Glutamatergic neuron (in vitro differentiated cells): ENCODE measurements around the gene HSPD1. TPM values are rescaled to one million over a fixed set of nuclear protein-coding genes. Genes with fewer than 3 reads are reported as not detected.

ENCODE experiments used
- DNase-seq: peaks from one replicate; pipeline ENCODE4 v3.0.0; 2022
- H3K27ac Mint-ChIP-seq: one replicate; pipeline ENCODE4 v1.8.0; 2020; ENCODE audit warnings: mild to moderate bottlenecking, mixed read lengths, inconsistent platforms; ENCODE audit not compliant: unreplicated experiment
- H3K27me3 Mint-ChIP-seq: one replicate; pipeline ENCODE4 v1.8.0; 2020; ENCODE audit warnings: mild to moderate bottlenecking, moderate library complexity, mixed read lengths, inconsistent platforms; ENCODE audit not compliant: unreplicated experiment
- H3K36me3 Mint-ChIP-seq: one replicate; pipeline ENCODE4 v1.8.0; 2020; ENCODE audit warnings: mild to moderate bottlenecking, mixed read lengths, inconsistent platforms; ENCODE audit not compliant: unreplicated experiment
- H3K4me1 Mint-ChIP-seq: one replicate; pipeline ENCODE4 v1.8.0; 2020; ENCODE audit warnings: mild to moderate bottlenecking, low read depth, mixed read lengths, inconsistent platforms; ENCODE audit not compliant: unreplicated experiment
- H3K4me3 Mint-ChIP-seq: one replicate; pipeline ENCODE4 v1.8.0; 2020; ENCODE audit warnings: mild to moderate bottlenecking, mixed read lengths, inconsistent platforms; ENCODE audit not compliant: unreplicated experiment
- H3K9me3 Mint-ChIP-seq: one replicate; pipeline ENCODE4 v1.8.0; 2020; ENCODE audit warnings: mild to moderate bottlenecking, moderate library complexity, mixed read lengths, inconsistent platforms; ENCODE audit not compliant: unreplicated experiment
- CTCF ChIP-seq: fragments of 200-600 bp; sonication (generic); IDR thresholded peaks from one replicate; pipeline ENCODE4 v1.5.0; 2021; ENCODE audit not compliant: partially characterized antibody, unreplicated experiment
- total RNA-seq: library from RNA; stranded (reverse); fragmentation: NEBNext Ultra II Directional; extraction: Animal tissue kit (Norgen Biotek cat#: 25700); gene quantifications from one replicate; pipeline ENCODE4 v1.2.1, GENCODE V29; 2021; ENCODE audit not compliant: unreplicated experiment

HSPD1 gene
- total RNA-seq, 1 donor from 2014 or later = 187 TPM

- peaks cover 13% of the 10 kb centered on the region for H3K4me1 Mint-ChIP-seq
- peak overlapping the region; percentile 99 for H3K27ac Mint-ChIP-seq
- peak overlapping the region; percentile 98 for H3K4me3 Mint-ChIP-seq
- peaks cover 9% of the 10 kb centered on the region for H3K27me3 Mint-ChIP-seq
- no peak for DNase-seq
- no peaks in the 10 kb centered on the region for H3K36me3 Mint-ChIP-seq
- no peak for TF ChIP-seq CTCF
- H3K9me3 Mint-ChIP-seq = peaks cover 11% of the 10 kb centered on the region
Measured at GRCh38 chr2:197515315-197515738, 15.7 kb upstream of the HSPD1 start.

- Mint-ChIP-seq H3K36me3 (no peaks in the 10 kb centered on the region), H3K4me3 (peak overlapping the region; percentile 98), H3K27me3 (peaks cover 9% of the 10 kb centered on the region), H3K9me3 (peaks cover 11% of the 10 kb centered on the region), H3K27ac (peak overlapping the region; percentile 99), H3K4me1 (peaks cover 13% of the 10 kb centered on the region)
- no peak for DNase-seq
- no peak for TF ChIP-seq CTCF
Measured at GRCh38 chr2:197514754-197515153, 15.1 kb upstream of the HSPD1 start.

GRCh38 chr2:197513915-197514314, 14.3 kb upstream of the HSPD1 start:
- Mint-ChIP-seq H3K4me3 (no peak overlapping the region), H3K4me1 (peaks cover 13% of the 10 kb centered on the region), H3K27me3 (peaks cover 9% of the 10 kb centered on the region), H3K27ac (no peak overlapping the region), H3K9me3 (peaks cover 11% of the 10 kb centered on the region), H3K36me3 (no peaks in the 10 kb centered on the region)
- TF ChIP-seq CTCF = no peak
- no peak for DNase-seq

- H3K36me3 Mint-ChIP-seq = no peaks in the 10 kb centered on the region
- no peak for TF ChIP-seq CTCF
- no peak overlapping the region for H3K4me3 Mint-ChIP-seq
- H3K9me3 Mint-ChIP-seq = no peaks in the 10 kb centered on the region
- H3K27me3 Mint-ChIP-seq = peaks cover 5% of the 10 kb centered on the region
- H3K27ac Mint-ChIP-seq = no peak overlapping the region
- no peak for DNase-seq
- H3K4me1 Mint-ChIP-seq = peaks cover 5% of the 10 kb centered on the region
Measured at GRCh38 chr2:197506658-197507057, 7.0 kb upstream of the HSPD1 start.

- no peaks in the 10 kb centered on the region for H3K36me3 Mint-ChIP-seq
- H3K4me3 Mint-ChIP-seq = no peak overlapping the region
- DNase-seq = no peak
- H3K9me3 Mint-ChIP-seq = peaks cover 7% of the 10 kb centered on the region
- no peak overlapping the region for H3K27ac Mint-ChIP-seq
- peaks cover 9% of the 10 kb centered on the region for H3K4me1 Mint-ChIP-seq
- H3K27me3 Mint-ChIP-seq = peaks cover 4% of the 10 kb centered on the region
- TF ChIP-seq CTCF = no peak
Measured at GRCh38 chr2:197504512-197504911, 4.9 kb upstream of the HSPD1 start.
